Endothelial cell of umbilical vein (primary cell): ENCODE data around the gene TPK1. TPM values are rescaled to one million over a fixed set of nuclear protein-coding genes. Genes with fewer than 3 reads are reported as not detected.

ENCODE experiments used
- BruUV-seq: library from RNA; stranded (reverse); fragments of 400-500 nt; replicated peaks from 2 replicates; lab custom pipeline; 2021; lab: Mats Ljungman, UMichigan
- CTCF ChIA-PET: fragments of 300-600, 350-600 bp; sonication (Branson Sonifier 250); formaldehyde crosslinking; loops from one replicate; lab custom pipeline; 2021; ENCODE audit warnings: antibody characterized with exemption, inconsistent platforms; lab: Charles Lee
- POLR2A ChIA-PET: fragments of 300-600, 350-600 bp; sonication (Branson Sonifier 250); formaldehyde crosslinking; loops from one replicate; lab custom pipeline; 2021; ENCODE audit warnings: antibody characterized with exemption, inconsistent platforms; lab: Charles Lee
- DNase-seq: peaks from one replicate; pipeline ENCODE4 v3.0.0-alpha.2; 2011; ENCODE audit warnings: low read depth, low spot score
- FAIRE-seq: peaks from 2 replicates; lab custom pipeline; 2011; peaks lifted over from hg19 to GRCh38; lab: Jason Lieb, UNC
- H2AFZ ChIP-seq: 2 replicates; pipeline ENCODE4 v1.6.0; 2012; ENCODE audit warnings: low read depth, low read length, control low read depth, inconsistent platforms
- H3K27ac ChIP-seq: 2 replicates; pipeline ENCODE4 v1.5.1; 2011; ENCODE audit warnings: low read depth, mild to moderate bottlenecking, control low read depth, low read length, moderate library complexity; ENCODE audit not compliant: insufficient read depth
- H3K27me3 ChIP-seq, 2 experiments: 2 replicates each; pipeline versions ENCODE4 v1.6.0 to v1.6.1; 2011; ENCODE audit warnings: low read length in 2 of 2, mixed read lengths in 1 of 2; ENCODE audit not compliant: control insufficient read depth in 2 of 2, insufficient read depth in 2 of 2
- H3K36me3 ChIP-seq, 2 experiments: 2 replicates in 1 of 2; 3 replicates in 1 of 2; pipeline ENCODE4 v1.5.1; 2011; ENCODE audit warnings: low read length in 2 of 2, mild to moderate bottlenecking in 1 of 2, moderate library complexity in 1 of 2; ENCODE audit not compliant: control insufficient read depth in 2 of 2, insufficient read depth in 2 of 2; ENCODE audit errors: extremely low read depth in 1 of 2
- H3K4me1 ChIP-seq: 3 replicates; pipeline ENCODE4 v1.5.1; 2011; ENCODE audit warnings: mild to moderate bottlenecking, low read length; ENCODE audit not compliant: control insufficient read depth, insufficient read depth; ENCODE audit errors: extremely low read depth
- H3K4me2 ChIP-seq: 2 replicates; pipeline ENCODE4 v1.6.1; 2011; ENCODE audit warnings: low read length, control low read depth, mixed read lengths; ENCODE audit not compliant: insufficient read depth
- H3K4me3 ChIP-seq, 3 experiments: fragments of 200-600 bp in 1 of 3; sonication (generic), shearing (Covaris generic) in 1 of 3; replicated peaks in 1 of 3; 2 replicates each; pipeline ENCODE4 v1.5.1; 2011 to 2016; ENCODE audit warnings: control low read depth in 3 of 3, low read length in 3 of 3, mild to moderate bottlenecking in 2 of 3, inconsistent platforms in 1 of 3, low read depth in 1 of 3, moderate library complexity in 1 of 3; ENCODE audit not compliant: insufficient read depth in 1 of 3
- H3K79me2 ChIP-seq: 2 replicates; pipeline ENCODE4 v1.6.0; 2012; ENCODE audit warnings: low read length, inconsistent platforms; ENCODE audit not compliant: control insufficient read depth, insufficient read depth
- H3K9ac ChIP-seq: replicated peaks from 2 replicates; pipeline ENCODE3; 2011; ENCODE audit warnings: low read length, control low read depth; ENCODE audit not compliant: insufficient read depth; ENCODE audit errors: extremely low read depth
- H3K9me1 ChIP-seq: replicated peaks from 3 replicates; pipeline ENCODE4 v1.6.0; 2011; ENCODE audit warnings: mild to moderate bottlenecking, low read length; ENCODE audit not compliant: control insufficient read depth, insufficient read depth; ENCODE audit errors: extremely low read depth
- H3K9me3 ChIP-seq: replicated peaks from 2 replicates; pipeline ENCODE4 v1.5.1; 2012; ENCODE audit warnings: low read length, inconsistent platforms; ENCODE audit not compliant: control insufficient read depth, insufficient read depth
- H4K20me1 ChIP-seq: replicated peaks from 2 replicates; pipeline ENCODE3; 2011; ENCODE audit warnings: mild to moderate bottlenecking, low read length; ENCODE audit not compliant: control insufficient read depth, insufficient read depth; ENCODE audit errors: extremely low read depth
- CTCF ChIP-seq, 2 donors: IDR thresholded peaks; 1 replicate in 1 of 2; 2 replicates in 1 of 2; pipeline ENCODE4 v1.5.1; 2011; ENCODE audit warnings: low read length in 2 of 2, mild to moderate bottlenecking in 2 of 2, moderate library complexity in 2 of 2, control low read depth in 1 of 2, inconsistent platforms in 1 of 2, low read depth in 1 of 2; ENCODE audit not compliant: insufficient read depth in 1 of 2; ENCODE audit errors: extremely low read depth in 1 of 2
- EZH2 ChIP-seq: IDR thresholded peaks from 2 replicates; pipeline ENCODE4 v1.6.1; 2012; ENCODE audit warnings: borderline replicate concordance, low read depth, mild to moderate bottlenecking, moderate library complexity, low read length, inconsistent platforms; ENCODE audit not compliant: severe bottlenecking
- FOS ChIP-seq: IDR thresholded peaks from 2 replicates; pipeline ENCODE4 v1.6.1; 2011; ENCODE audit warnings: mild to moderate bottlenecking, low read length, moderate library complexity, borderline replicate concordance; ENCODE audit not compliant: insufficient read depth
- GATA2 ChIP-seq: IDR thresholded peaks from 2 replicates; pipeline ENCODE4 v1.7.0; 2011; ENCODE audit warnings: low read depth, mild to moderate bottlenecking, moderate library complexity, mixed read lengths, low read length; ENCODE audit not compliant: insufficient read length, insufficient read depth
- JUN ChIP-seq: IDR thresholded peaks from 2 replicates; pipeline ENCODE4 v1.6.1; 2011; ENCODE audit warnings: borderline replicate concordance, low read depth; ENCODE audit not compliant: insufficient read length, insufficient read depth
- MAX ChIP-seq: IDR thresholded peaks from 2 replicates; pipeline ENCODE4 v1.6.1; 2011; ENCODE audit not compliant: insufficient read depth, insufficient read length
- MYC ChIP-seq: IDR thresholded peaks from one replicate; pipeline ENCODE4 v1.6.1; 2011; ENCODE audit warnings: mild to moderate bottlenecking, low read depth, low read length
- POLR2A ChIP-seq: IDR thresholded peaks from 2 replicates; pipeline ENCODE4 v1.6.1; 2012; ENCODE audit warnings: low read depth, mild to moderate bottlenecking, control low read depth, low read length
- POLR2AphosphoS5 ChIP-seq: IDR thresholded peaks from 2 replicates; pipeline ENCODE4 v1.6.1; 2012; ENCODE audit warnings: low read depth, mild to moderate bottlenecking, control low read depth, low read length, moderate library complexity; ENCODE audit not compliant: insufficient read depth
- dilution Hi-C: fragments of 300-500 bp; cut with MboI; formaldehyde crosslinking; loops from one replicate; pipeline ENCODE4 v1.15.0; 2019; ENCODE audit warnings: low sequenced_read_pairs; ENCODE audit not compliant: extremely low pct_ligation_motif_present
- intact Hi-C: fragments of 100-400 bp; cut with micrococcal nuclease; formaldehyde crosslinking; loops from one replicate; pipeline ENCODE4 v1.10.0; 2022
- polyA plus RNA-seq, 4 experiments: library from polyadenylated mRNA; depleted of rRNA in 3 of 4; stranded (reverse) in 3 of 4; unstranded in 1 of 4; fragments of >200 nt; gene quantifications; 2 replicates each; pipeline versions ENCODE4 v1.2.1 to v1.2.3, GENCODE V29; 2011 to 2012; ENCODE audit warnings: missing spikeins in 1 of 4
- total RNA-seq: library from RNA; stranded (reverse); gene quantifications from 2 replicates; pipeline ENCODE4 v1.2.3, GENCODE V29; 2021

Gene TPK1
- total and polyA plus RNA-seq, 2 donors (not counting 3 experiments of a cell fraction or from before 2014, with no cell fraction given) = 7.5 to 9.3 TPM

GRCh38 chr7:144821067-144821466 lies 14.8 kb downstream of the TPK1 start:
- ChIA-PET POLR2A (no interaction called here), CTCF (no interaction called here)
- Histone ChIP-seq H3K79me2 (no peaks in the 10 kb centered on the region), H3K27me3 (no peaks in the 10 kb centered on the region), H3K9me1 (peaks cover 2% of the 10 kb centered on the region), H3K4me2 (no peak overlapping the region), H3K4me1 (peaks cover 14% of the 10 kb centered on the region), H3K36me3 (no peaks in the 10 kb centered on the region), H2AFZ (no peak overlapping the region), H3K9me3 (no peaks in the 10 kb centered on the region), H3K9ac (no peak overlapping the region), H3K27ac (no peak overlapping the region), H4K20me1 (no peaks in the 10 kb centered on the region), H3K4me3 (no peak overlapping the region)
- dilution Hi-C loops (no loop called here), intact Hi-C loops (no loop called here)
- FAIRE-seq (no peak), DNase-seq (no peak)
- no peak for TF ChIP-seq MAX
- no peak for TF ChIP-seq FOS
- no peak for TF ChIP-seq POLR2AphosphoS5
- TF ChIP-seq GATA2 = no peak
- no peak for TF ChIP-seq POLR2A
- TF ChIP-seq MYC = no peak
- no peak for TF ChIP-seq CTCF (IDR thresholded peaks at IDR 0.05; ENCODE audit: extremely low read depth in 1 of 2, insufficient read depth in 1 of 2, low read depth in 1 of 2, low read length in 2 of 2)
- no peak for TF ChIP-seq EZH2
- TF ChIP-seq JUN = no peak
- no TSS peak for BruUV-seq
